Endothelial cell of umbilical vein (primary cell): ENCODE results near the gene GHITM.
"Not testable (repeated sequence)": the region's sequence is repeated elsewhere in the genome, so short reads cannot be mapped to it uniquely, and the experiment has no call there.

Experiments used
- EZH2 ChIP-seq: IDR thresholded peaks from 2 replicates; pipeline ENCODE4 v1.6.1; 2012; ENCODE audit warnings: borderline replicate concordance, low read depth, mild to moderate bottlenecking, moderate library complexity, low read length, inconsistent platforms; ENCODE audit not compliant: severe bottlenecking
- FOS ChIP-seq: IDR thresholded peaks from 2 replicates; pipeline ENCODE4 v1.6.1; 2011; ENCODE audit warnings: mild to moderate bottlenecking, low read length, moderate library complexity, borderline replicate concordance; ENCODE audit not compliant: insufficient read depth
- GATA2 ChIP-seq: IDR thresholded peaks from 2 replicates; pipeline ENCODE4 v1.7.0; 2011; ENCODE audit warnings: low read depth, mild to moderate bottlenecking, moderate library complexity, mixed read lengths, low read length; ENCODE audit not compliant: insufficient read length, insufficient read depth
- JUN ChIP-seq: IDR thresholded peaks from 2 replicates; pipeline ENCODE4 v1.6.1; 2011; ENCODE audit warnings: borderline replicate concordance, low read depth; ENCODE audit not compliant: insufficient read length, insufficient read depth
- MYC ChIP-seq: IDR thresholded peaks from one replicate; pipeline ENCODE4 v1.6.1; 2011; ENCODE audit warnings: mild to moderate bottlenecking, low read depth, low read length
- POLR2A ChIP-seq: IDR thresholded peaks from 2 replicates; pipeline ENCODE4 v1.6.1; 2012; ENCODE audit warnings: low read depth, mild to moderate bottlenecking, control low read depth, low read length
- POLR2AphosphoS5 ChIP-seq: IDR thresholded peaks from 2 replicates; pipeline ENCODE4 v1.6.1; 2012; ENCODE audit warnings: low read depth, mild to moderate bottlenecking, control low read depth, low read length, moderate library complexity; ENCODE audit not compliant: insufficient read depth
- TF ChIP-seq, protein P1 (sequence below), 2 donors: IDR thresholded peaks; 1 replicate in 1 of 2; 2 replicates in 1 of 2; pipeline ENCODE4 v1.5.1; 2011; ENCODE audit warnings: low read length in 2 of 2, mild to moderate bottlenecking in 2 of 2, moderate library complexity in 2 of 2, control low read depth in 1 of 2, inconsistent platforms in 1 of 2, low read depth in 1 of 2; ENCODE audit not compliant: insufficient read depth in 1 of 2; ENCODE audit errors: extremely low read depth in 1 of 2
- TF ChIP-seq, protein P2 (sequence below): IDR thresholded peaks from 2 replicates; pipeline ENCODE4 v1.6.1; 2011; ENCODE audit not compliant: insufficient read depth, insufficient read length

DNA sequence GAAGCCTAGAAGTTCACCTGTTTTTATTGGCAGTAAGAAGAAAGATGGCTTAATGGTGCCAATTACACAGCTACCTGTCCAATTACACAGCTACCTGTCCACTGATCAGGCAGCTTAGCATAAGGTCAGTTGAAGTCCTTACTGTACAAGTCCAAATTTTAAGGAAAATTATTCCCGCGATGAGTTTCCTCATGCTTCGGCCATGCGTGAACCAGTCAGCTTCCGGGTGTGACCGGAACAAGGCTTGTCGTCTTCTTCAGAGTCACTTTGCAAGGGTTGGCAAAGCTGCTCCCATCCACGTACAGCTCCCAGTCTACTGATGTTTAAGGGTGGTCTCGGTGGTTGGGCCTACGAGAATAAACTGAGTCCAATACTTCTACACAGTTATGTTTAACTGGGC, 29.1 kb downstream of the GHITM start:
- TF ChIP-seq, protein P1, sequence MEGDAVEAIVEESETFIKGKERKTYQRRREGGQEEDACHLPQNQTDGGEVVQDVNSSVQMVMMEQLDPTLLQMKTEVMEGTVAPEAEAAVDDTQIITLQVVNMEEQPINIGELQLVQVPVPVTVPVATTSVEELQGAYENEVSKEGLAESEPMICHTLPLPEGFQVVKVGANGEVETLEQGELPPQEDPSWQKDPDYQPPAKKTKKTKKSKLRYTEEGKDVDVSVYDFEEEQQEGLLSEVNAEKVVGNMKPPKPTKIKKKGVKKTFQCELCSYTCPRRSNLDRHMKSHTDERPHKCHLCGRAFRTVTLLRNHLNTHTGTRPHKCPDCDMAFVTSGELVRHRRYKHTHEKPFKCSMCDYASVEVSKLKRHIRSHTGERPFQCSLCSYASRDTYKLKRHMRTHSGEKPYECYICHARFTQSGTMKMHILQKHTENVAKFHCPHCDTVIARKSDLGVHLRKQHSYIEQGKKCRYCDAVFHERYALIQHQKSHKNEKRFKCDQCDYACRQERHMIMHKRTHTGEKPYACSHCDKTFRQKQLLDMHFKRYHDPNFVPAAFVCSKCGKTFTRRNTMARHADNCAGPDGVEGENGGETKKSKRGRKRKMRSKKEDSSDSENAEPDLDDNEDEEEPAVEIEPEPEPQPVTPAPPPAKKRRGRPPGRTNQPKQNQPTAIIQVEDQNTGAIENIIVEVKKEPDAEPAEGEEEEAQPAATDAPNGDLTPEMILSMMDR (IDR thresholded peaks at IDR 0.05; ENCODE audit: extremely low read depth in 1 of 2, insufficient read depth in 1 of 2, low read depth in 1 of 2, low read length in 2 of 2), result not testable (repeated sequence)
- TF ChIP-seq POLR2A, POLR2AphosphoS5, EZH2, FOS, MYC, JUN, GATA2: not testable (repeated sequence)
- TF ChIP-seq, protein P2, sequence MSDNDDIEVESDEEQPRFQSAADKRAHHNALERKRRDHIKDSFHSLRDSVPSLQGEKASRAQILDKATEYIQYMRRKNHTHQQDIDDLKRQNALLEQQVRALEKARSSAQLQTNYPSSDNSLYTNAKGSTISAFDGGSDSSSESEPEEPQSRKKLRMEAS, result not testable (repeated sequence)
